GM19455 (cell line): ENCODE data around the gene LRRC56.

Experiments used
- ATAC-seq: cut with Tn5 transposase; IDR thresholded peaks from one replicate; pipeline ENCODE4 v1.9.1; 2021; ENCODE audit not compliant: unreplicated experiment

Gene LRRC56

GRCh38 chr11:518463-519202 lies 18.7 kb upstream of the LRRC56 start:
- peak; percentile 85 for ATAC-seq

GRCh38 chr11:520428-521176 lies 16.7 kb upstream of the LRRC56 start:
- no peak for ATAC-seq

- ATAC-seq, result no peak
These were observed 16.1 kb upstream of the LRRC56 start for GRCh38 chr11:521177-521688.

GRCh38 chr11:526192-526591 lies 11.1 kb upstream of the LRRC56 start:
- no peak for ATAC-seq

- no peak for ATAC-seq
These were observed 9.0 kb upstream of the LRRC56 start for GRCh38 chr11:528166-528814.

- ATAC-seq, result no peak
These were observed 8.3 kb upstream of the LRRC56 start for GRCh38 chr11:528815-529727.

- no peak for ATAC-seq
These were observed 7.5 kb upstream of the LRRC56 start for GRCh38 chr11:529728-530411.

GRCh38 chr11:530960-531831 lies 6.1 kb upstream of the LRRC56 start:
- ATAC-seq, result no peak

- no peak for ATAC-seq
These were observed 5.3 kb upstream of the LRRC56 start for GRCh38 chr11:531919-532526.

GRCh38 chr11:532527-532985 lies 4.8 kb upstream of the LRRC56 start:
- ATAC-seq, result no peak

GRCh38 chr11:532986-533585 lies 4.2 kb upstream of the LRRC56 start:
- no peak for ATAC-seq

- no peak for ATAC-seq
These were observed 3.5 kb upstream of the LRRC56 start for GRCh38 chr11:533586-534395.

GRCh38 chr11:534396-535209 lies 2.7 kb upstream of the LRRC56 start:
- peak; percentile 1 for ATAC-seq

- ATAC-seq, result peak; percentile 12
These were observed 2.2 kb upstream of the LRRC56 start for GRCh38 chr11:535210-535518.

GRCh38 chr11:535519-536454 lies 1.5 kb upstream of the LRRC56 start, which contains the start of gene HRAS:
Gene HRAS, minus strand, starts transcription at chr11:535576.
- peak; percentile 62 for ATAC-seq
